Ascending aorta (tissue), 2 donors: ENCODE data around the gene BAIAP3. TPM values are rescaled to one million over a fixed set of nuclear protein-coding genes. Genes with fewer than 3 reads are reported as not detected.

ENCODE experiments used
- DNase-seq, 2 donors: peaks; one replicate each; pipeline ENCODE4 v3.0.0-alpha.2; 2019; ENCODE audit warnings: low spot score in 2 of 2
- H3K27ac ChIP-seq, 2 donors: fragments of 200-600 bp; sonication (generic); one replicate each; pipeline ENCODE4 v1.5.1; 2016 to 2017; ENCODE audit warnings: mild to moderate bottlenecking in 1 of 2
- H3K27me3 ChIP-seq: fragments of 200-600 bp; sonication (generic); one replicate; pipeline ENCODE4 v1.5.1; 2017
- H3K36me3 ChIP-seq, 2 donors: fragments of 200-600 bp; sonication (generic); one replicate each; pipeline ENCODE4 v1.5.1; 2016
- H3K4me1 ChIP-seq, 2 donors: fragments of 200-600 bp; sonication (generic); one replicate each; pipeline ENCODE4 v1.5.1; 2016 to 2017; ENCODE audit warnings: mild to moderate bottlenecking in 1 of 2
- H3K4me3 ChIP-seq, 2 donors: fragments of 200-600 bp; sonication (generic); one replicate each; pipeline ENCODE4 v1.5.1; 2016 to 2017; ENCODE audit warnings: mild to moderate bottlenecking in 1 of 2
- H3K9me3 ChIP-seq, 2 donors: fragments of 200-600 bp; sonication (generic); one replicate each; pipeline ENCODE4 v1.5.1; 2016
- CTCF ChIP-seq, 3 experiments: fragments of 200-600 bp in 2 of 3; fragments of 450-650 bp in 1 of 3; sonication (generic) in 2 of 3; IDR thresholded peaks; one replicate each; pipeline ENCODE4 v1.5.1; 2016 to 2019; ENCODE audit warnings: antibody characterized with exemption in 3 of 3, mild to moderate bottlenecking in 1 of 3, moderate library complexity in 1 of 3
- intact Hi-C: fragments of 100-400 bp; cut with DNase I; formaldehyde crosslinking; loops from one replicate; pipeline ENCODE4 v1.15.1; 2023
- total RNA-seq: library from RNA; depleted of rRNA; stranded (reverse); fragments of >200 nt; gene quantifications from one replicate; pipeline ENCODE4 v1.1.0, GENCODE V29; 2016

BAIAP3 gene
- total RNA-seq, 1 donor from 2014 or later: 0.64 TPM

- no peak for DNase-seq
- Histone ChIP-seq H3K4me1 (no peaks in the 10 kb centered on the region), H3K9me3 (no peaks in the 10 kb centered on the region), H3K27ac (no peak overlapping the region), H3K4me3 (no peak overlapping the region), H3K36me3 (peaks cover 46 to 59% of the 10 kb centered on the region in 2 donors), H3K27me3 (no peaks in the 10 kb centered on the region)
- intact Hi-C loops: no loop called here
- TF ChIP-seq CTCF (IDR thresholded peaks at IDR 0.05): no peak
Measured at GRCh38 chr16:1385232-1385631, 51.8 kb downstream of the BAIAP3 start.

GRCh38 chr16:1387331-1387730 lies 53.9 kb downstream of the BAIAP3 start:
- TF ChIP-seq CTCF (IDR thresholded peaks at IDR 0.05): no peak
- no peak overlapping the region for H3K4me3 ChIP-seq
- intact Hi-C loops: no loop called here
- no peaks in the 10 kb centered on the region for H3K27me3 ChIP-seq
- H3K9me3 ChIP-seq: no peaks in the 10 kb centered on the region
- no peak overlapping the region for H3K27ac ChIP-seq
- DNase-seq: no peak
- no peaks in the 10 kb centered on the region for H3K4me1 ChIP-seq
- peaks cover 53 to 66% of the 10 kb centered on the region in 2 donors for H3K36me3 ChIP-seq

- H3K4me1 ChIP-seq: no peaks in the 10 kb centered on the region
- peaks cover 56 to 67% of the 10 kb centered on the region in 2 donors for H3K36me3 ChIP-seq
- no peak overlapping the region for H3K27ac ChIP-seq
- no peaks in the 10 kb centered on the region for H3K27me3 ChIP-seq
- no peak for TF ChIP-seq CTCF (IDR thresholded peaks at IDR 0.05)
- no peak overlapping the region for H3K4me3 ChIP-seq
- H3K9me3 ChIP-seq: no peaks in the 10 kb centered on the region
- DNase-seq: no peak
- intact Hi-C loops: no loop called here
Measured at GRCh38 chr16:1389762-1390161, 56.3 kb downstream of the BAIAP3 start.

GRCh38 chr16:1390239-1390779 lies 56.9 kb downstream of the BAIAP3 start:
- no peak for DNase-seq
- H3K27ac ChIP-seq: no peak overlapping the region
- H3K27me3 ChIP-seq: no peaks in the 10 kb centered on the region
- TF ChIP-seq CTCF (IDR thresholded peaks at IDR 0.05): no peak
- no peaks in the 10 kb centered on the region for H3K4me1 ChIP-seq
- H3K36me3 ChIP-seq: peaks cover 54 to 63% of the 10 kb centered on the region in 2 donors
- intact Hi-C loops: no loop called here
- no peaks in the 10 kb centered on the region for H3K9me3 ChIP-seq
- H3K4me3 ChIP-seq: no peak overlapping the region

GRCh38 chr16:1392826-1393225 lies 59.4 kb downstream of the BAIAP3 start:
- Histone ChIP-seq H3K36me3 (peaks cover 67 to 71% of the 10 kb centered on the region in 2 donors), H3K9me3 (no peaks in the 10 kb centered on the region), H3K4me1 (no peaks in the 10 kb centered on the region), H3K27me3 (no peaks in the 10 kb centered on the region), H3K4me3 (no peak overlapping the region), H3K27ac (no peak overlapping the region)
- intact Hi-C loops: no loop called here
- DNase-seq: no peak
- TF ChIP-seq CTCF (IDR thresholded peaks at IDR 0.05): no peak
